HepG2 (cell line): ENCODE data around the gene BMERB1. TPM values are rescaled to one million over a fixed set of nuclear protein-coding genes. Genes with fewer than 3 reads are reported as not detected.

ENCODE experiments used
- ATF7 ChIP-seq, 2 experiments: fragments of 450-650 bp in 1 of 2; sonication (generic) in 1 of 2; formaldehyde crosslinking in 1 of 2; IDR thresholded peaks; 2 replicates each; pipeline versions ENCODE4 v1.4.0 to v1.6.1; 2016 to 2020; ENCODE audit warnings: antibody characterized with exemption in 1 of 2, mild to moderate bottlenecking in 1 of 2, missing genetic modification reagents in 1 of 2
- ERF ChIP-seq: IDR thresholded peaks from 2 replicates; pipeline ENCODE4 v1.6.1; 2018; ENCODE audit warnings: missing biosample characterization, missing genetic modification reagents
- FOXC1 ChIP-seq: sonication (generic); formaldehyde crosslinking; IDR thresholded peaks from 2 replicates; pipeline ENCODE4 v1.8.0; 2022; ENCODE audit warnings: mild to moderate bottlenecking, missing genetic modification reagents, borderline replicate concordance
- HDAC1 ChIP-seq: sonication (generic); formaldehyde crosslinking; IDR thresholded peaks from 2 replicates; pipeline ENCODE4 v1.5.1; 2020; ENCODE audit warnings: mild to moderate bottlenecking, missing genetic modification reagents
- MXD4 ChIP-seq: IDR thresholded peaks from 2 replicates; pipeline ENCODE4 v1.6.1; 2016; ENCODE audit warnings: mild to moderate bottlenecking, missing biosample characterization, missing genetic modification reagents
- NCOR1 ChIP-seq: fragments of 200-600 bp; sonication (generic); IDR thresholded peaks from 2 replicates; pipeline ENCODE4 v1.7.0; 2017; ENCODE audit warnings: antibody characterized with exemption, low read length, borderline replicate concordance
- RARG ChIP-seq: sonication (generic); formaldehyde crosslinking; IDR thresholded peaks from 2 replicates; pipeline ENCODE4 v1.4.0; 2020; ENCODE audit warnings: low read depth, mild to moderate bottlenecking, missing genetic modification reagents
- SIX1 ChIP-seq: sonication (generic); formaldehyde crosslinking; IDR thresholded peaks from 2 replicates; pipeline ENCODE4 v1.4.0; 2020; ENCODE audit warnings: missing genetic modification reagents, borderline replicate concordance
- SRSF4 ChIP-seq: fragments of 200-400 bp; formaldehyde crosslinking; IDR thresholded peaks from one replicate; pipeline ENCODE4 v1.6.1; 2018; ENCODE audit warnings: mild to moderate bottlenecking, low read depth, low read length, moderate library complexity; ENCODE audit not compliant: poor library complexity, severe bottlenecking
- TCF12 ChIP-seq, 2 experiments: fragments of 450-650 bp in 1 of 2; sonication (generic) in 1 of 2; formaldehyde crosslinking in 1 of 2; IDR thresholded peaks; 2 replicates each; pipeline versions ENCODE4 v1.6.1 to v1.8.0; 2017 to 2022; ENCODE audit warnings: antibody characterized with exemption in 1 of 2, mild to moderate bottlenecking in 1 of 2, missing genetic modification reagents in 1 of 2, moderate library complexity in 1 of 2
- THYN1 ChIP-seq: sonication (generic); formaldehyde crosslinking; IDR thresholded peaks from 2 replicates; pipeline ENCODE4 v1.8.1; 2023; ENCODE audit warnings: low read depth, mild to moderate bottlenecking, moderate library complexity, missing genetic modification reagents, borderline replicate concordance
- ZBTB3 ChIP-seq: sonication (generic); formaldehyde crosslinking; IDR thresholded peaks from 2 replicates; pipeline ENCODE4 v1.4.0; 2020; ENCODE audit warnings: low read depth, mild to moderate bottlenecking, moderate library complexity, missing genetic modification reagents, borderline replicate concordance
- ZNF20 ChIP-seq: sonication (generic); formaldehyde crosslinking; IDR thresholded peaks from 2 replicates; pipeline ENCODE4 v1.4.0; 2020; ENCODE audit warnings: mild to moderate bottlenecking, moderate library complexity, missing genetic modification reagents
- ZNF253 ChIP-seq: sonication (generic); formaldehyde crosslinking; IDR thresholded peaks from 2 replicates; pipeline ENCODE4 v1.8.0; 2022; ENCODE audit warnings: mild to moderate bottlenecking, missing genetic modification reagents, borderline replicate concordance
- ZNF333 ChIP-seq: sonication (generic); formaldehyde crosslinking; IDR thresholded peaks from 2 replicates; pipeline ENCODE4 v1.4.0; 2020; ENCODE audit warnings: mild to moderate bottlenecking, missing genetic modification reagents, borderline replicate concordance
- ZNF335 ChIP-seq: sonication (generic); formaldehyde crosslinking; IDR thresholded peaks from 2 replicates; pipeline ENCODE4 v1.4.0; 2020; ENCODE audit warnings: missing genetic modification reagents
- ZNF775 ChIP-seq: sonication (generic); formaldehyde crosslinking; IDR thresholded peaks from 2 replicates; pipeline ENCODE4 v1.4.0; 2020; ENCODE audit warnings: missing genetic modification reagents, mild to moderate bottlenecking, moderate library complexity, borderline replicate concordance
- ZNF83 ChIP-seq: sonication (generic); formaldehyde crosslinking; IDR thresholded peaks from 2 replicates; pipeline ENCODE4 v1.4.0; 2020; ENCODE audit warnings: missing genetic modification reagents, mild to moderate bottlenecking, borderline replicate concordance
- polyA plus RNA-seq, 8 experiments: library from polyadenylated mRNA; depleted of rRNA in 3 of 8; stranded (reverse) in 7 of 8; unstranded in 1 of 8; fragments of >200 nt; fragmentation: Illumina TruSeq in 4 of 8; extraction: Trizol in 4 of 8; gene quantifications; 2 replicates each; pipeline versions ENCODE4 v1.2.1 to v1.2.3, GENCODE V29; 2011 to 2016; ENCODE audit warnings: low read depth in 4 of 8, missing spikeins in 1 of 8, mixed read lengths in 1 of 8; ENCODE audit not compliant: insufficient read depth in 1 of 8
- total RNA-seq, 5 experiments: library from RNA; depleted of rRNA; stranded (reverse); fragments of >200 nt; fragmentation: Illumina TruSeq; extraction: Trizol; gene quantifications; 2 replicates each; pipeline ENCODE4 v1.2.3, GENCODE V29; 2016; ENCODE audit warnings: low read depth in 1 of 5
- TF ChIP-seq, protein P1 (sequence below): sonication (generic); formaldehyde crosslinking; IDR thresholded peaks from 2 replicates; pipeline ENCODE4 v1.8.0; 2022; ENCODE audit warnings: missing genetic modification reagents, mild to moderate bottlenecking, borderline replicate concordance
- TF ChIP-seq, protein P2 (sequence below): sonication (generic); formaldehyde crosslinking; IDR thresholded peaks from 2 replicates; pipeline ENCODE4 v1.4.0; 2020; ENCODE audit warnings: missing genetic modification reagents; ENCODE audit errors: not compliant biosample characterization
- TF ChIP-seq, protein P3 (sequence below): IDR thresholded peaks from 2 replicates; pipeline ENCODE4 v1.6.1; 2016; ENCODE audit warnings: control low read depth
- TF ChIP-seq, protein P4 (sequence below): sonication (generic); formaldehyde crosslinking; IDR thresholded peaks from 2 replicates; pipeline ENCODE4 v1.4.0; 2020; ENCODE audit warnings: mild to moderate bottlenecking, missing genetic modification reagents

The BMERB1 gene
- total and polyA plus RNA-seq, 2 of the 13 experiments (the other 11 are each of a cell fraction or from before 2014, with no cell fraction given), result 1.4 TPM

DNA sequence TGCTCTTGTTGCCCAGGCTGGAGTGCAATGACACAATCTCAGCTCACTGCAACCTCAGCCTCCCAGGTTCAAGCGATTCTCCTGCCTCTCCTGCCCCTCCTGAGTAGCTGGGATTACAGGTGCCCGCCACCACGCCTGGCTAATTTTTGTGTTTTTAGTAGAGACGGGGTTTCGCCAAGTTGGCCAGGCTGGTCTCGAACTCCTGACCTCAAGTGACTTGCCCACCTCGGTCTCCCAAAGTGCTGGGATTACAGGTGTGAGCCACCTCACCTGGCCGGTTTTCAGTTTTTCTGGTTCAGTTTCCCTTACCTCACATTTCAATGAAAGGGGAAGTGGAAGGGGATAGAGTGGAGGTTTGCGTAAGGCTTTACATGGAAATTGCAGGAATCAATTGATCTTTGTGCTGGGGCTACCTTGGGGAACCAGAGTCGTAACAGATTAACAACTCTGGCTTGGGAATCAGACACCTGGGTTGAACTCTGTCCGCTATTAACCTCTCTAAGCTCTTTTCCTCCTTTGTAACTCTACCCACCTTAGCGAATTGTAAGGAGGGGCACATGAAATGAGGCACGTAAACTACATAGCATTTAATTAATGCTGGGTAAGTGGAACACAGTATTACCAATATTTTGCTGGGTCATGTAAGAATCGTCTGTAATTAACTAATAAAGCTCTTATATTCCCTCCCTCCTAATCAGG is 35.6 kb upstream of the BMERB1 start (continued):
- TF ChIP-seq SRSF4 (no peak), FOXC1 (CRISPR knock-in tag) (no peak; the same call in 1 of the 2 replicates), HDAC1 (CRISPR knock-in tag) (peak; percentile 68), NCOR1 (peak; percentile 98), ZNF335 (CRISPR knock-in tag) (0 out of 2 replicates have a peak, but pooled peaks have one; percentile 51), TCF12 (IDR thresholded peaks at IDR 0.05) (no peak), TCF12 (CRISPR knock-in tag; IDR thresholded peaks at IDR 0.05) (no peak), ATF7 (IDR thresholded peaks at IDR 0.05) (peak; percentile 17; the same call in 1 of the 2 replicates), ATF7 (CRISPR knock-in tag; IDR thresholded peaks at IDR 0.05) (no peak), ZNF83 (CRISPR knock-in tag) (0 out of 2 replicates have a peak, but pooled peaks have one; percentile 56), ZNF333 (peak; percentile 42; the same call in 1 of the 2 replicates), THYN1 (CRISPR knock-in tag) (0 out of 2 replicates have a peak, but pooled peaks have one; percentile 61), ZNF20 (CRISPR knock-in tag) (no peak), MXD4 (CRISPR knock-in tag) (peak; percentile 48; the same call in 1 of the 2 replicates), ZNF775 (CRISPR knock-in tag) (peak; percentile 20; the same call in 1 of the 2 replicates), ZNF253 (no peak), ERF (CRISPR knock-in tag) (peak; percentile 84), ZBTB3 (CRISPR knock-in tag) (peak; percentile 61; the same call in 1 of the 2 replicates), RARG (CRISPR knock-in tag) (no peak; the same call in 1 of the 2 replicates), SIX1 (peak; percentile 92)
- TF ChIP-seq, protein P1, sequence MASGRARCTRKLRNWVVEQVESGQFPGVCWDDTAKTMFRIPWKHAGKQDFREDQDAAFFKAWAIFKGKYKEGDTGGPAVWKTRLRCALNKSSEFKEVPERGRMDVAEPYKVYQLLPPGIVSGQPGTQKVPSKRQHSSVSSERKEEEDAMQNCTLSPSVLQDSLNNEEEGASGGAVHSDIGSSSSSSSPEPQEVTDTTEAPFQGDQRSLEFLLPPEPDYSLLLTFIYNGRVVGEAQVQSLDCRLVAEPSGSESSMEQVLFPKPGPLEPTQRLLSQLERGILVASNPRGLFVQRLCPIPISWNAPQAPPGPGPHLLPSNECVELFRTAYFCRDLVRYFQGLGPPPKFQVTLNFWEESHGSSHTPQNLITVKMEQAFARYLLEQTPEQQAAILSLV, result no peak
- TF ChIP-seq, protein P2, sequence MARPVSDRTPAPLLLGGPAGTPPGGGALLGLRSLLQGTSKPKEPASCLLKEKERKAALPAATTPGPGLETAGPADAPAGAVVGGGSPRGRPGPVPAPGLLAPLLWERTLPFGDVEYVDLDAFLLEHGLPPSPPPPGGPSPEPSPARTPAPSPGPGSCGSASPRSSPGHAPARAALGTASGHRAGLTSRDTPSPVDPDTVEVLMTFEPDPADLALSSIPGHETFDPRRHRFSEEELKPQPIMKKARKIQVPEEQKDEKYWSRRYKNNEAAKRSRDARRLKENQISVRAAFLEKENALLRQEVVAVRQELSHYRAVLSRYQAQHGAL (CRISPR knock-in tag), result no peak
- TF ChIP-seq, protein P3, sequence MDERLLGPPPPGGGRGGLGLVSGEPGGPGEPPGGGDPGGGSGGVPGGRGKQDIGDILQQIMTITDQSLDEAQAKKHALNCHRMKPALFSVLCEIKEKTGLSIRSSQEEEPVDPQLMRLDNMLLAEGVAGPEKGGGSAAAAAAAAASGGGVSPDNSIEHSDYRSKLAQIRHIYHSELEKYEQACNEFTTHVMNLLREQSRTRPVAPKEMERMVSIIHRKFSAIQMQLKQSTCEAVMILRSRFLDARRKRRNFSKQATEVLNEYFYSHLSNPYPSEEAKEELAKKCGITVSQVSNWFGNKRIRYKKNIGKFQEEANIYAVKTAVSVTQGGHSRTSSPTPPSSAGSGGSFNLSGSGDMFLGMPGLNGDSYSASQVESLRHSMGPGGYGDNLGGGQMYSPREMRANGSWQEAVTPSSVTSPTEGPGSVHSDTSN, result no peak
- TF ChIP-seq, protein P4, sequence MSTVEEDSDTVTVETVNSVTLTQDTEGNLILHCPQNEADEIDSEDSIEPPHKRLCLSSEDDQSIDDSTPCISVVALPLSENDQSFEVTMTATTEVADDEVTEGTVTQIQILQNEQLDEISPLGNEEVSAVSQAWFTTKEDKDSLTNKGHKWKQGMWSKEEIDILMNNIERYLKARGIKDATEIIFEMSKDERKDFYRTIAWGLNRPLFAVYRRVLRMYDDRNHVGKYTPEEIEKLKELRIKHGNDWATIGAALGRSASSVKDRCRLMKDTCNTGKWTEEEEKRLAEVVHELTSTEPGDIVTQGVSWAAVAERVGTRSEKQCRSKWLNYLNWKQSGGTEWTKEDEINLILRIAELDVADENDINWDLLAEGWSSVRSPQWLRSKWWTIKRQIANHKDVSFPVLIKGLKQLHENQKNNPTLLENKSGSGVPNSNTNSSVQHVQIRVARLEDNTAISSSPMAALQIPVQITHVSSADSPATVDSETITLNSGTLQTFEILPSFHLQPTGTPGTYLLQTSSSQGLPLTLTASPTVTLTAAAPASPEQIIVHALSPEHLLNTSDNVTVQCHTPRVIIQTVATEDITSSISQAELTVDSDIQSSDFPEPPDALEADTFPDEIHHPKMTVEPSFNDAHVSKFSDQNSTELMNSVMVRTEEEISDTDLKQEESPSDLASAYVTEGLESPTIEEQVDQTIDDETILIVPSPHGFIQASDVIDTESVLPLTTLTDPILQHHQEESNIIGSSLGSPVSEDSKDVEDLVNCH (CRISPR knock-in tag), result no peak
